Stimulated activated CD8-positive, alpha-beta memory T cell treated with anti-CD3 and anti-CD28 coated beads, Interleukin-7, amount 100 ng/mL, for 1 hour (primary cell): ENCODE results near the gene OR2K2.
"Not testable (repeated sequence)": the region's sequence is repeated elsewhere in the genome, so short reads cannot be mapped to it uniquely, and the experiment has no call there.

Source experiments
- DNase-seq, 2 donors: peaks; one replicate each; pipeline ENCODE4 v3.0.0-alpha.2; 2020; ENCODE audit warnings: low read depth in 2 of 2

OR2K2 gene

GRCh38 chr9:111330124-111330523 lies at the start of gene OR2K2:
Gene OR2K2, minus strand, starts transcription at chr9:111330224. Its CDS starts 1,791 bp downstream, at chr9:111328433.
- DNase-seq, result no peak

GRCh38 chr9:111375817-111376564 lies 46.0 kb upstream of the OR2K2 start:
- no peak for DNase-seq

GRCh38 chr9:111375062-111375461 lies 45.0 kb upstream of the OR2K2 start:
- no peak for DNase-seq

GRCh38 chr9:111372297-111372696 lies 42.3 kb upstream of the OR2K2 start:
- no peak for DNase-seq

- DNase-seq, result no peak
These were observed 37.0 kb upstream of the OR2K2 start for GRCh38 chr9:111366978-111367377.

- no peak for DNase-seq
These were observed 32.5 kb upstream of the OR2K2 start for GRCh38 chr9:111362526-111362925.

- DNase-seq, result no peak
These were observed 30.9 kb upstream of the OR2K2 start for GRCh38 chr9:111360881-111361280.

GRCh38 chr9:111356481-111357244 lies 26.6 kb upstream of the OR2K2 start:
- no peak for DNase-seq

- DNase-seq, result no peak
These were observed 22.5 kb upstream of the OR2K2 start for GRCh38 chr9:111352545-111352944.

GRCh38 chr9:111350556-111350955 lies 20.5 kb upstream of the OR2K2 start:
- DNase-seq, result no peak

GRCh38 chr9:111349766-111350165 lies 19.7 kb upstream of the OR2K2 start:
- no peak for DNase-seq

GRCh38 chr9:111348821-111349271 lies 18.8 kb upstream of the OR2K2 start:
- no peak for DNase-seq

GRCh38 chr9:111334318-111334863 lies 4.4 kb upstream of the OR2K2 start:
- not testable (repeated sequence) for DNase-seq

GRCh38 chr9:111320631-111321030 lies 9.4 kb downstream of the OR2K2 start:
- no peak for DNase-seq

GRCh38 chr9:111316796-111317195 lies 13.2 kb downstream of the OR2K2 start:
- no peak for DNase-seq

GRCh38 chr9:111305914-111306313 lies 24.1 kb downstream of the OR2K2 start:
- no peak for DNase-seq

GRCh38 chr9:111304000-111304399 lies 26.0 kb downstream of the OR2K2 start:
- DNase-seq, result not testable (repeated sequence)

GRCh38 chr9:111301195-111301594 lies 28.8 kb downstream of the OR2K2 start:
- no peak for DNase-seq

GRCh38 chr9:111300140-111300735 lies 29.8 kb downstream of the OR2K2 start:
- DNase-seq, result no peak

GRCh38 chr9:111299599-111299966 lies 30.4 kb downstream of the OR2K2 start:
- not testable (repeated sequence) for DNase-seq

GRCh38 chr9:111298731-111299598 lies 31.1 kb downstream of the OR2K2 start:
- DNase-seq, result no peak
